GM18861 (cell line): ENCODE results near the gene TUBA4B.
"Not testable (repeated sequence)": the region's sequence is repeated elsewhere in the genome, so short reads cannot be mapped to it uniquely, and the experiment has no call there.

Experiments used
- ATAC-seq: cut with Tn5 transposase; IDR thresholded peaks from one replicate; pipeline ENCODE4 v1.9.1; 2021; ENCODE audit not compliant: unreplicated experiment

Gene TUBA4B

GRCh38 chr2:219247678-219248642 lies 5.1 kb upstream of the TUBA4B start:
- ATAC-seq = no peak

- no peak for ATAC-seq
Observed at GRCh38 chr2:219248845-219249202, 4.2 kb upstream of the TUBA4B start.

- ATAC-seq = peak; percentile 52
Observed at GRCh38 chr2:219249203-219249980, 3.7 kb upstream of the TUBA4B start.

GRCh38 chr2:219250049-219250781 lies 2.8 kb upstream of the TUBA4B start:
- no peak for ATAC-seq

GRCh38 chr2:219251656-219252055 lies 1.4 kb upstream of the TUBA4B start:
- no peak for ATAC-seq

- ATAC-seq = no peak
Observed at GRCh38 chr2:219252084-219252483, 959 bp upstream of the TUBA4B start.

- ATAC-seq = no peak
Observed at GRCh38 chr2:219252570-219252899, 508 bp upstream of the TUBA4B start.

- peak; percentile 30 for ATAC-seq
Observed at GRCh38 chr2:219253753-219254589, 928 bp downstream of the TUBA4B start, which contains the start of gene TUBA4A. TUBA4A (minus strand) TSS chr2:219253918; CDS start chr2:219253858, 60 bp downstream.

- peak; percentile 15 for ATAC-seq
Observed at GRCh38 chr2:219254590-219255201, 1.7 kb downstream of the TUBA4B start.

GRCh38 chr2:219258942-219259341 lies 5.9 kb downstream of the TUBA4B start:
- ATAC-seq = not testable (repeated sequence)

- ATAC-seq = no peak
Observed at GRCh38 chr2:219261024-219261855, 8.2 kb downstream of the TUBA4B start.

GRCh38 chr2:219266232-219266631 lies 13.2 kb downstream of the TUBA4B start:
- ATAC-seq = no peak

- no peak for ATAC-seq
Observed at GRCh38 chr2:219266886-219267285, 13.8 kb downstream of the TUBA4B start.

- no peak for ATAC-seq
Observed at GRCh38 chr2:219268294-219268693, 15.3 kb downstream of the TUBA4B start.

GRCh38 chr2:219269362-219270054 lies 16.5 kb downstream of the TUBA4B start:
- ATAC-seq = no peak

GRCh38 chr2:219270055-219270372 lies 17.0 kb downstream of the TUBA4B start:
- ATAC-seq = no peak

GRCh38 chr2:219271021-219271420 lies 18.0 kb downstream of the TUBA4B start:
- no peak for ATAC-seq

GRCh38 chr2:219272356-219272755 lies 19.3 kb downstream of the TUBA4B start:
- no peak for ATAC-seq

- ATAC-seq = no peak
Observed at GRCh38 chr2:219272995-219273394, 20.0 kb downstream of the TUBA4B start.
